Measurements from ENCODE around the gene ADAM10.

The ADAM10 gene

DNA sequence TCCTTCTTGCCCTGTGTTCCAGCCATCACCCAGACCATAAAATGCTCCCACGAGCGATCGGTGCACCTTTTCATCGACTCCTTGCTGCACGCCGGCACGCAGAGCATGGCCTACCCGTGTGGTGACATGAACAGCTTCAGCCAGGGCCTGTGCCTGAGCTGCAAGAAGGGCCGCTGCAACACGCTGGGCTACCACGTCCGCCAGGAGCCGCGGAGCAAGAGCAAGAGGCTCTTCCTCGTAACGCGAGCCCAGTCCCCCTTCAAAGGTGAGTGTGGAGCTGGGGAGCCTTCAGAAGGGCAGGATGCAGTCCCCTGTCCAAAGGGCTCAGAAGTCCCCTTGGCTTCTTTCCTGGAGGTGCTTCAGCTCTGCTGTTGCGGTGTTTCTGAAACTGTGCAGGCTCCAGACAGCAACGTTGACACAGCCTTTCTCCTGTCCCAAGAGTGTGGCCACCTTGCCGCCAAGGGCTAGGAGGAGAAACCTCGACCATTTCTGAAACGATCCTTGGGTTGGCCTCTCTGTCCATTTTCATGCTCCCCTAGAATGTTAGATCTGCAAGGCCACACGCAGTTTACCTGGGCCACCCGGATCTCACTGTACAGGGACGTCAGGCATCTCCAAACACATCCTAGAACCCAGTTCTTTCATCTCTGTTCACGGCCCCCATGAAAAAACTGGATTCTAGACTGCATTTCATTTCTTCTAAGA, 201.0 kb downstream of the ADAM10 start:
- DNase-seq = no peak

DNA sequence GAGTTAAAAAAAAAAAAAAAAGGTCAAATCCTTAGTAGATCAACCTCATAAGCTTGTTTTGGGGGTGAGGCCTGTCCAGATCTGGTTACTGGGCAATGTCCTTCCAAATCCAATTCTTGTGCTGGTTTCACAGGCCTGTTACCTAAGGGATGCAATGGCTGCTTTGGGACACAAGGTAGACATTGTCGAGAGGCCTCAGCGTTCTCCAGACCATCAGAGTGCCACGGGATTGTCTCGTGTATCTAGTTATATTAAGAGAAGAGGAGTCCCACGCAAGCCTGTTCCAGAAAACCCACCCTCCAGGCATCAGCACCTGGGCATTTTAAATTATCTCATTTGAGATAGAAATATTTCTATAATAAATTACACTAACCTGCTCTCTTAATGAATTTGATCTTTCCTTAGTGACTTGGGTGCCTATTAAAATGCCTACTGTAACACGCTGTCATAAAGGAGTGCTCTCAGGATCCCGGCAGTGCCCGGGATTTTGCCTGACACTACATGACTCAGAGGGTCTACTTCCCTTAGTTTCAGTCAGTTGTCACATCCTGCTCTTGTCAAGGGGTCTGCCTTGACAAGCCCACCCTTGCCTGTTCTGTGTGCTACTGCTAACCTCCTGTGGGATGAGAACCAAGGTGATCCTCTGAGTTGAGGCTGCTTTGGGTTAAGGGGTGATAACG, 201.7 kb downstream of the ADAM10 start:
- no peak for DNase-seq

DNA sequence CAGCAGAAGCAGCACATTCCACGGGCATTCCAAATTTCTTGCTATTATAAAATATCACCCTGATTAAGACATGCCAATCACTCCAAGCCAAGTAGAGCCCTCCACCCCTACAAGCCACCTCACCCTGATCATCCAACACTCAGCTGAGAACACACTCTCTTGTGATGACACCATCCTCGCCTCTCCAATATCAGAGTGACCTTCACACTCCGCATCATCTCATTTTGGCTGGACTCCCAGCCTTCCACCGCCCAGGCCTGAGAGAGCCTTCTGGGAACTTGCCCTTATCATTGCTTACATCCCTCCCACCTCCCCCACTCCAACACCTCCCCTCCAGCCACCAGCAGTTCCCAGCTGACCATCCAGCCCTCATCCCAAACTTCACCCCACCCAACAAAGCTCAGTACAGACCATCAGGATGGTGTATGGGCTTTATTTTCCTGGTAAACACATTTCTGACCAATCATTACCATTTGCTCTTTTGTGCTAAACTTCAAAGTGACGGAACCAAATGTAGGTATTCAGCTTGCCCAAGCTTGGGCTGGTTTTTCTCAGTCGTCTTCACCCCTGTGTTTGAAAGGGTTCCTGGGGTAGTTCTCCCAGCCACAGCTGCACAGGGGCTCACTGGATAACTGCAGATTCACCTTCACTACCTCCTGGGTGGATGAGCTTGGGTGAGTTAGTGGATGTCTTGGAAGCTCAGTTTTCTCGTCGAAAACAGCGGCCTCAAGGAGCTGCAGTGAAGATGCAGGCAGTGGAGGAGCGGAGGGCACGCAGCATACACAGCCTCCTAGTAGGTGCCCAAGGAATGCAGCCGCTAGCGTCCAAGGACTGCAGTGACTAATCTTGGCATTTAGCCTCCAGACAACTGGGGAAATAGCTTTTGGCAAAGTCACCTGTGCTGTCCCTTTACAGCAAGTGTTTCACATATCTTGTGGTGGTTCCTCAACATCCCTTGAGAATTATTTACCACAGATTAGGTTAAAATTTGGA, 202.6 kb downstream of the ADAM10 start:
- no peak for DNase-seq

- DNase-seq = no peak
Observed at GRCh38 chr15:58546066-58546591, 203.4 kb downstream of the ADAM10 start.

- no peak for DNase-seq
Observed at GRCh38 chr15:58545307-58546065, 204.0 kb downstream of the ADAM10 start.

- no peak for DNase-seq
Observed at GRCh38 chr15:58544756-58545155, 204.8 kb downstream of the ADAM10 start.

- no peak for DNase-seq
Observed at GRCh38 chr15:58543664-58544335, 205.7 kb downstream of the ADAM10 start.

- DNase-seq = no peak
Observed at GRCh38 chr15:58541410-58542087, 208.0 kb downstream of the ADAM10 start.

DNA sequence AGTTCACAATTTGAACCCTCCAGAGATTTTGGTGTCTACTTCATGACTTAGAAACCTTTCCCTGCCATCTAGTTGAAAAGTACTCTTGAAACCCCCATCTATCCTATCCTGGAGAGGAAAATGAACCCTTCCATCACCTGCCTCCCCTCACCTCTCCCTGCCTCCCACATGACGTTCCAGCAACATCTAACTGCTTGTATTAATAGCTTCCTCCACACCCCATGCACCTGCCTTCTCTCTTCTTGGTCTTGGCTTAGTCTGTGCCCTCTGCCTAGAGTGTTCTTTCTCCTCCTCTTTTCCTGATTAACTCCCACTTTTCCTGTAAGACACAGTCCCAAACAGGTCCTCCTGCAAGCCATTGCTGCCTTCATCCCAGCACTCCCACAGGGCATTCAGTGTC, 210.0 kb downstream of the ADAM10 start:
- DNase-seq = no peak

DNA sequence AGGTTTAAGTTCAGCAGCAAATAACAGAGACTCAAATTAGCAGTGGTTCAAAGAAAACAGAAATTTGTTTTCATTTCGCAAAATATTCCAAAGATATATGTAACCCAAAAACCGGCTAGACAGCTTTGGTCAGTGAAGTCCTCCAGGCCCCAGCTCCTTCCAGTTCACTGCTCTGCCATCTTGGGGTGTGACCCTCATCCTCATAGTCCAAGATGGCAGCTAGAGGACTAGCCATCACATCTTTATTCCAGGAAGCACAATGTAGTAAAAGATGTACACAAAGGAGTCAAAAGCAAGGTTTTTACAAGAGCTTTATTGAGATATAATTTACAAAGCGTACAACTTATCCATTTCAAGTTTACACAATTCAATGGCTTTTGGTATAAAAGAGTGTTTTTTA, 210.6 kb downstream of the ADAM10 start:
- no peak for DNase-seq

All from stimulated activated naive CD4-positive, alpha-beta T cell (primary cell).